ENCODE measurements around the gene VENTX. TPM values are rescaled to one million over a fixed set of nuclear protein-coding genes. Genes with fewer than 3 reads are reported as not detected.

The VENTX gene
- total RNA-seq, 4 donors from 2014 or later = 0.13 to 0.95 (median 0.82) TPM; not detected in 1

DNA sequence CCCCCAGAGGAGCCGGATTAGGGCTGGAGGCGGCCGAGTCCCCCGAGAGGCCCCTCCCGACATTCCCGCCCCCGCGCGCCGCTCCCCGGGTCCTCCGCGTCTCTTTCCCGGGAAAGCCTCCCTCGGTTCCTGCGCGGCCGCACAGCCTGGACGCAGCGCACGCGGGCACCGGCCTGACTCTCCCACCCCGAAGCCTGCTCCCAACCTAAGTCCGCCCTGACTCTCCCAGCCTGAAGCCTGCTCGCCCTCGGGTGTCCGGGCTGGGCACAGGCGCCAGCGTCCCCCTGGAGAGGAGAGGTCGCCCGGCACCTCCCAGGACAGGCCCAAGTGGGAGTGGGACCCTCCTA lies 441 bp upstream of the VENTX start:
- no peak for TF ChIP-seq CTCF (IDR thresholded peaks at IDR 0.05)
- no peak for TF ChIP-seq POLR2A (IDR thresholded peaks at IDR 0.05)
- Histone ChIP-seq H3K4me3 (peak overlapping the region in 2 of 4 donors; percentile 34 to 54), H3K36me3 (no peaks in the 10 kb centered on the region), H3K27ac (no peak overlapping the region), H3K27me3 (peaks cover 22 to 100% (median 29%) of the 10 kb centered on the region in 4 donors), H3K9me3 (no peaks in the 10 kb centered on the region), H3K4me1 (peaks cover 9 to 50% (median 16%) of the 10 kb centered on the region in 3 donors)
- no peak for DNase-seq
- WGBS, 2 donors = 20% methylated on average over 2 of the region's 32 CpGs; no CpG with 5 or more reads in 1 of the 2 donors
- intact Hi-C loops (cut with DNase I) = no loop called here

- Histone ChIP-seq H3K27ac (no peak overlapping the region), H3K36me3 (no peaks in the 10 kb centered on the region), H3K4me1 (peaks cover 9 to 50% (median 16%) of the 10 kb centered on the region in 3 donors), H3K4me3 (no peak overlapping the region), H3K9me3 (no peaks in the 10 kb centered on the region), H3K27me3 (peaks cover 22 to 100% (median 28%) of the 10 kb centered on the region in 4 donors)
- 24 to 28% methylated on average over 3 to 5 of the region's 15 CpGs for WGBS, 2 donors
- no peak for TF ChIP-seq CTCF (IDR thresholded peaks at IDR 0.05)
- no peak for TF ChIP-seq POLR2A (IDR thresholded peaks at IDR 0.05)
- intact Hi-C loops (cut with DNase I) = no loop called here
- DNase-seq = no peak
These were observed 780 bp downstream of the VENTX start for GRCh38 chr10:133238466-133238804.

DNA sequence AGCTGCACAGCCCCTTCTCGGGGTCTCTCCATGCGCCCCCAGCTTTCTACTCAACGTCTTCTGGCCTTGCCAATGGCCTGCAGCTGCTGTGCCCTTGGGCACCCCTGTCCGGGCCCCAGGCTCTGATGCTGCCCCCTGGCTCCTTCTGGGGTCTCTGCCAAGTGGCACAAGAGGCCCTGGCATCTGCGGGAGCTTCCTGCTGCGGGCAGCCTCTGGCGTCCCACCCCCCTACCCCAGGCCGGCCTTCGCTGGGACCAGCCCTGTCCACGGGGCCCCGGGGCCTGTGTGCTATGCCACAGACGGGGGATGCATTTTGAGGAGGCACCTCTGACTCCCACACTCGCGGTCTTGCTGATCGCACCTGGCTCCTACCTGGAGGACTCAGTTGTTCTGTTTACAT lies 2.3 kb downstream of the VENTX start:
- H3K27ac ChIP-seq = no peak overlapping the region

GRCh38 chr10:133241501-133242205 lies 4.0 kb downstream of the VENTX start:
- no peak overlapping the region for H3K27ac ChIP-seq
- H3K4me1 ChIP-seq = peaks cover 5 to 38% (median 10%) of the 10 kb centered on the region in 3 donors
- H3K27me3 ChIP-seq = peaks cover 14 to 100% (median 24%) of the 10 kb centered on the region in 4 donors
- H3K9me3 ChIP-seq = no peaks in the 10 kb centered on the region
- no peak for DNase-seq
- H3K36me3 ChIP-seq = no peaks in the 10 kb centered on the region
- TF ChIP-seq POLR2A (IDR thresholded peaks at IDR 0.05) (no peak), CTCF (IDR thresholded peaks at IDR 0.05) (no peak)
- H3K4me3 ChIP-seq = peak overlapping the region in 2 of 4 donors; percentile 25 to 54
- intact Hi-C loops (cut with DNase I) = no loop called here
- WGBS, 2 donors = 38 to 46% methylated on average over 9 to 16 of the region's 25 CpGs

More for the DNA sequence above, 2.3 kb downstream of the VENTX start:
- peaks cover 22 to 100% (median 28%) of the 10 kb centered on the region in 4 donors for H3K27me3 ChIP-seq
- 72 to 82% methylated on average over 8 to 10 of the region's 15 CpGs for WGBS, 2 donors
- TF ChIP-seq CTCF (IDR thresholded peaks at IDR 0.05) (no peak), POLR2A (IDR thresholded peaks at IDR 0.05) (no peak)
- H3K4me1 ChIP-seq = peaks cover 9 to 50% (median 16%) of the 10 kb centered on the region in 3 donors
- no peaks in the 10 kb centered on the region for H3K36me3 ChIP-seq
- no peak overlapping the region for H3K4me3 ChIP-seq
- no peaks in the 10 kb centered on the region for H3K9me3 ChIP-seq
- intact Hi-C loops (cut with DNase I) = no loop called here
- DNase-seq = no peak

GRCh38 chr10:133242611-133243356 lies 5.1 kb downstream of the VENTX start:
- intact Hi-C loops (cut with DNase I) = no loop called here
- WGBS, 2 donors = 57 to 60% methylated on average over 13 to 16 of the region's 27 CpGs
- DNase-seq = no peak

More at GRCh38 chr10:133242611-133243356, 5.1 kb downstream of the VENTX start:
- peaks cover 0 to 26% (median 0%) of the 10 kb centered on the region in 3 donors for H3K4me1 ChIP-seq
- H3K27ac ChIP-seq = no peak overlapping the region
- TF ChIP-seq POLR2A (IDR thresholded peaks at IDR 0.05) (no peak), CTCF (IDR thresholded peaks at IDR 0.05) (no peak)
- peaks cover 5 to 100% (median 20%) of the 10 kb centered on the region in 4 donors for H3K27me3 ChIP-seq
- no peak overlapping the region for H3K4me3 ChIP-seq
- H3K36me3 ChIP-seq = no peaks in the 10 kb centered on the region
- no peaks in the 10 kb centered on the region for H3K9me3 ChIP-seq
